Measurements from ENCODE around the gene TFDP2. TPM values are rescaled to one million over a fixed set of nuclear protein-coding genes. Genes with fewer than 3 reads are reported as not detected.

TFDP2 gene
- total and polyA plus RNA-seq, 9 of the 15 experiments (the other 6 are each of a cell fraction or from before 2014, with no cell fraction given) = 95.6 to 179 (median 126) TPM

GRCh38 chr3:142028243-142028777 is 121.0 kb downstream of the TFDP2 start (continued):
- TF ChIP-seq, protein P1, sequence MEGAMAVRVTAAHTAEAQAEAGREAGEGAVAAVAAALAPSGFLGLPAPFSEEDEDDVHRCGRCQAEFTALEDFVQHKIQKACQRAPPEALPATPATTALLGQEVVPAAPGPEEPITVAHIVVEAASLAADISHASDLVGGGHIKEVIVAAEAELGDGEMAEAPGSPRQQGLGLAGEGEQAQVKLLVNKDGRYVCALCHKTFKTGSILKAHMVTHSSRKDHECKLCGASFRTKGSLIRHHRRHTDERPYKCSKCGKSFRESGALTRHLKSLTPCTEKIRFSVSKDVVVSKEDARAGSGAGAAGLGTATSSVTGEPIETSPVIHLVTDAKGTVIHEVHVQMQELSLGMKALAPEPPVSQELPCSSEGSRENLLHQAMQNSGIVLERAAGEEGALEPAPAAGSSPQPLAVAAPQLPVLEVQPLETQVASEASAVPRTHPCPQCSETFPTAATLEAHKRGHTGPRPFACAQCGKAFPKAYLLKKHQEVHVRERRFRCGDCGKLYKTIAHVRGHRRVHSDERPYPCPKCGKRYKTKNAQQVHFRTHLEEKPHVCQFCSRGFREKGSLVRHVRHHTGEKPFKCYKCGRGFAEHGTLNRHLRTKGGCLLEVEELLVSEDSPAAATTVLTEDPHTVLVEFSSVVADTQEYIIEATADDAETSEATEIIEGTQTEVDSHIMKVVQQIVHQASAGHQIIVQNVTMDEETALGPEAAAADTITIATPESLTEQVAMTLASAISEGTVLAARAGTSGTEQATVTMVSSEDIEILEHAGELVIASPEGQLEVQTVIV (CRISPR knock-in tag; IDR thresholded peaks at IDR 0.05; ENCODE audit: borderline replicate concordance) = no peak
- TF ChIP-seq FIP1L1 (IDR thresholded peaks at IDR 0.05; ENCODE audit: low read depth, low read length, poor library complexity, severe bottlenecking) (no peak), ZNF224 (CRISPR knock-in tag; IDR thresholded peaks at IDR 0.05) (no peak), HDAC3 (IDR thresholded peaks at IDR 0.05; ENCODE audit: borderline replicate concordance, partially characterized antibody) (no peak), CBFB (CRISPR knock-in tag; IDR thresholded peaks at IDR 0.05) (no peak), XRCC3 (IDR thresholded peaks at IDR 0.05) (no peak), CTBP1 (IDR thresholded peaks at IDR 0.05; ENCODE audit: borderline replicate concordance) (no peak), KLF10 (CRISPR knock-in tag; IDR thresholded peaks at IDR 0.05) (no peak), TAF7 (tag; IDR thresholded peaks at IDR 0.05) (no peak), KAT8 (IDR thresholded peaks at IDR 0.05; ENCODE audit: low read depth) (no peak), MNT (conservative IDR thresholded peaks at IDR 0.05) (peak; percentile 81 to 88), CBX1 (IDR thresholded peaks at IDR 0.05; ENCODE audit: low read depth) (no peak), ZBTB17 (CRISPR knock-in tag; IDR thresholded peaks at IDR 0.05) (peak; percentile 99), XRCC4 (IDR thresholded peaks at IDR 0.05; ENCODE audit: extremely low read depth, insufficient read depth, insufficient read length) (no peak)

All from K562 (cell line).